A673 (cell line): ENCODE results near the gene DCTN5.

Source experiments
- CTCF ChIP-seq: fragments of 300-800, 200-600 bp; sonication (generic); conservative IDR thresholded peaks from 2 replicates; pipeline ENCODE4 v1.5.1; 2017; ENCODE audit warnings: low read depth, mild to moderate bottlenecking, antibody characterized with exemption, low read length, moderate library complexity, mixed read lengths
- EZH2 ChIP-seq: fragments of 200-600 bp; sonication (generic); IDR thresholded peaks from 2 replicates; pipeline ENCODE4 v1.6.1; 2017; ENCODE audit warnings: borderline replicate concordance, low read depth, mild to moderate bottlenecking, mixed read lengths, antibody characterized with exemption, low read length; ENCODE audit not compliant: poor library complexity, severe bottlenecking

DNA sequence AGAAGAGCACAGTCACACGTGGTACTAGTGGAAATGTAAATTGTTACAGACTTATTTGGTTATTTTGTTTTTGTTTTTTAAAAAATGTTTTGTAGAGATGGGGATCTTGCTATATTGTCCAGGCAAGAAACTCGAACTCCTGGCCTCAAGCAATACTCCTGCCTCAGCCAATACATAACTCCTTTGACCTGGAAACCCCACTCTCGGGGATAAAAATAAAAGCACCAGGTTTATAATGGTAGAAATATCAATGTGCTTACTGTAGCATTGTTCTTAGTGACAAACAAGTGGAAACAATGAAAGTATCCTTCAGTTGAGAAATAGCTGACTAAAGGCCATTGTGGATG lies 83.5 kb downstream of the DCTN5 start:
- no peak for TF ChIP-seq CTCF
- no peak for TF ChIP-seq EZH2
